K562 (cell line): Measurements from ENCODE around the gene CADM2. TPM values are rescaled to one million over a fixed set of nuclear protein-coding genes. Genes with fewer than 3 reads are reported as not detected.

ENCODE experiments used
- ATAC-seq: fragments of 200-7000 bp; cut with Tn5 transposase; 3 replicates; pipeline ENCODE4 v1.9.1; 2020; ENCODE audit warnings: moderate library complexity
- BruUV-seq: library from RNA; stranded (reverse); fragments of 400-500 nt; replicated peaks from 2 replicates; lab custom pipeline; 2021; lab: Mats Ljungman, UMichigan
- CTCF ChIA-PET: fragments of 300-600 bp; formaldehyde crosslinking; extraction: SDS; loops from one replicate; lab custom pipeline; 2021; ENCODE audit warnings: low intra/inter-chr PET ratio; lab: Yijun Ruan, JAX
- POLR2A ChIA-PET: fragments of 300-600, 350-650 bp; sonication (Branson Sonifier 250); formaldehyde crosslinking; extraction: SDS; loops from one replicate; lab custom pipeline; 2021; ENCODE audit warnings: antibody characterized with exemption, inconsistent platforms; lab: Yijun Ruan, JAX
- DNase-seq, 4 experiments: peaks; one replicate each; pipeline versions ENCODE4 v3.0.0 to v3.0.0-alpha.2; 2011 to 2018; ENCODE audit warnings: low spot score in 3 of 4, mixed read lengths in 3 of 4; ENCODE audit errors: extremely low read depth in 1 of 4
- FAIRE-seq: peaks from 2 replicates; lab custom pipeline; 2011; peaks lifted over from hg19 to GRCh38; lab: Jason Lieb, UNC
- H2AFZ ChIP-seq: 2 replicates; pipeline ENCODE4 v1.6.0; 2011; ENCODE audit warnings: low read depth, low read length, control low read depth, inconsistent platforms
- H3K27ac ChIP-seq: fragments of 200-600 bp; 3 replicates; pipeline ENCODE4 v1.8.0; 2011; ENCODE audit warnings: low read depth, mild to moderate bottlenecking, control low read depth, inconsistent platforms, low read length, moderate library complexity, mixed read lengths; ENCODE audit errors: extremely low read depth
- H3K27me3 ChIP-seq, 2 experiments: fragments of 300-600 bp in 1 of 2; 2 replicates in 1 of 2; 3 replicates in 1 of 2; pipeline versions ENCODE4 v1.6.0 to v1.8.0; 2011; ENCODE audit warnings: inconsistent platforms in 2 of 2, low read length in 2 of 2, mild to moderate bottlenecking in 1 of 2, mixed read lengths in 1 of 2, moderate library complexity in 1 of 2; ENCODE audit not compliant: control insufficient read depth in 2 of 2, insufficient read depth in 2 of 2
- H3K36me3 ChIP-seq: fragments of 300-600 bp; 3 replicates; pipeline ENCODE4 v1.8.0; 2011; ENCODE audit warnings: mild to moderate bottlenecking, low read length, inconsistent platforms; ENCODE audit not compliant: control insufficient read depth, insufficient read depth
- H3K4me1 ChIP-seq, 2 experiments: fragments of 200-600 bp in 1 of 2; replicated peaks in 1 of 2; 2 replicates in 1 of 2; 3 replicates in 1 of 2; pipeline versions ENCODE4 v1.5.1 to v1.8.0; 2011; ENCODE audit warnings: inconsistent platforms in 2 of 2, low read length in 2 of 2, mild to moderate bottlenecking in 1 of 2, mixed read lengths in 1 of 2, moderate library complexity in 1 of 2; ENCODE audit not compliant: control insufficient read depth in 2 of 2, insufficient read depth in 2 of 2
- H3K4me2 ChIP-seq: 2 replicates; pipeline ENCODE4 v1.6.1; 2011; ENCODE audit warnings: low read length, control low read depth, inconsistent platforms, mixed read lengths; ENCODE audit not compliant: insufficient read depth
- H3K4me3 ChIP-seq: fragments of 200-600 bp; sonication (generic), shearing (Covaris generic); 2 replicates; pipeline ENCODE4 v1.5.1; 2016; ENCODE audit warnings: control low read depth, inconsistent platforms
- H3K79me2 ChIP-seq: fragments of 200-600 bp; 3 replicates; pipeline ENCODE4 v1.8.0; 2011; ENCODE audit warnings: low read length, inconsistent platforms; ENCODE audit not compliant: control insufficient read depth, insufficient read depth
- H3K9ac ChIP-seq, 2 experiments: 2 replicates each; pipeline versions ENCODE4 v1.6.0 to v1.6.1; 2011; ENCODE audit warnings: low read depth in 2 of 2, low read length in 2 of 2, control low read depth in 1 of 2, inconsistent platforms in 1 of 2, mild to moderate bottlenecking in 1 of 2, mixed read lengths in 1 of 2; ENCODE audit not compliant: insufficient read depth in 1 of 2
- H3K9me1 ChIP-seq: one replicate; pipeline ENCODE4 v1.6.0; 2011; ENCODE audit warnings: inconsistent platforms, mild to moderate bottlenecking, low read length, moderate library complexity; ENCODE audit not compliant: control insufficient read depth, insufficient read depth
- H3K9me3 ChIP-seq: replicated peaks from 2 replicates; pipeline ENCODE4 v1.5.1; 2011; ENCODE audit warnings: low read depth, low read length, inconsistent platforms; ENCODE audit not compliant: control insufficient read depth, insufficient read depth
- H4K20me1 ChIP-seq: replicated peaks from 2 replicates; pipeline ENCODE4 v1.6.1; 2011; ENCODE audit warnings: low read length, inconsistent platforms, mixed read lengths; ENCODE audit not compliant: control insufficient read depth, insufficient read depth
- ATF2 ChIP-seq: sonication (generic); formaldehyde crosslinking; IDR thresholded peaks from 2 replicates; pipeline ENCODE4 v1.8.1; 2022; ENCODE audit warnings: missing genetic modification reagents
- CEBPB ChIP-seq: fragments of 450-650 bp; IDR thresholded peaks from 2 replicates; pipeline ENCODE4 v1.6.1; 2016; ENCODE audit warnings: missing genetic modification characterization, missing compliant biosample characterization
- FUS ChIP-seq: fragments of 200-400 bp; formaldehyde crosslinking; optimal IDR thresholded peaks from 2 replicates; pipeline ENCODE3; 2017; ENCODE audit warnings: low read depth, low read length
- GATA2 ChIP-seq: sonication (generic); formaldehyde crosslinking; IDR thresholded peaks from 2 replicates; pipeline ENCODE4 v1.4.0; 2020; ENCODE audit warnings: mild to moderate bottlenecking, missing genetic modification reagents
- LCOR ChIP-seq: sonication (generic); formaldehyde crosslinking; IDR thresholded peaks from 2 replicates; pipeline ENCODE4 v1.8.0; 2022; ENCODE audit warnings: mild to moderate bottlenecking, missing genetic modification reagents
- MAFG ChIP-seq: fragments of 450-650 bp; conservative IDR thresholded peaks from 2 replicates; pipeline ENCODE4 v1.6.1; 2016; ENCODE audit warnings: missing genetic modification characterization, missing compliant biosample characterization
- NONO ChIP-seq, 2 experiments: fragments of 200-400 bp in 1 of 2; fragments of 450-650 bp in 1 of 2; formaldehyde crosslinking in 1 of 2; IDR thresholded peaks; 2 replicates each; pipeline ENCODE4 v1.6.1; 2017; ENCODE audit warnings: low read depth in 2 of 2, mild to moderate bottlenecking in 2 of 2, moderate library complexity in 2 of 2, low read length in 1 of 2
- OTX1 ChIP-seq: fragments of 450-650 bp; formaldehyde crosslinking; IDR thresholded peaks from 2 replicates; pipeline ENCODE4 v1.4.0; 2022; ENCODE audit warnings: mild to moderate bottlenecking
- POLR2AphosphoS2 ChIP-seq: IDR thresholded peaks from 2 replicates; pipeline ENCODE4 v1.6.1; 2012; ENCODE audit warnings: low read length, improper control_type of control experiment
- SMAD4 ChIP-seq: fragments of 250-450 bp; sonication (Bioruptor Pico); conservative IDR thresholded peaks from 2 replicates; pipeline ENCODE4 v1.8.0; 2021; ENCODE audit warnings: inconsistent platforms, mild to moderate bottlenecking, moderate library complexity
- SNRNP70 ChIP-seq: fragments of 200-400 bp; formaldehyde crosslinking; optimal IDR thresholded peaks from 2 replicates; pipeline ENCODE3; 2017; ENCODE audit warnings: low read depth, low read length
- TAF7 ChIP-seq: fragments of 450-650 bp; IDR thresholded peaks from 2 replicates; pipeline ENCODE4 v1.6.1; 2016; ENCODE audit warnings: missing genetic modification characterization, missing compliant biosample characterization
- ZBTB11 ChIP-seq, 3 experiments: fragments of 200-800 bp in 1 of 3; fragments of 250-450 bp in 1 of 3; fragments of 450-650 bp in 1 of 3; sonication (Bioruptor Pico) in 1 of 3; sonication (Bioruptor generic) in 1 of 3; formaldehyde crosslinking in 1 of 3; IDR thresholded peaks; 2 replicates each; pipeline versions ENCODE4 v1.6.1 to v1.8.0; 2016 to 2022; ENCODE audit warnings: mild to moderate bottlenecking in 2 of 3, missing genetic modification characterization in 2 of 3, missing compliant biosample characterization in 1 of 3, moderate library complexity in 1 of 3
- ZC3H11A ChIP-seq: IDR thresholded peaks from 2 replicates; pipeline ENCODE4 v1.6.1; 2012; ENCODE audit warnings: low read depth, low read length, improper control_type of control experiment
- WGBS: fragments of 100-300 bp; shearing (Covaris generic); methylation state at CpG from one replicate; pipeline ENCODE4 v1.1.6; 2016; ENCODE audit warnings: low coverage, mixed read lengths; ENCODE audit not compliant: insufficient coverage; ENCODE audit errors: missing lambda C conversion rate; 5-methylcytosine and 5-hydroxymethylcytosine counted together
- in situ Hi-C: fragments of 300-500 bp; cut with MboI; formaldehyde crosslinking; loops from 4 replicates; pipeline ENCODE4 v1.15.0; 2018; ENCODE audit warnings: inconsistent platforms, mixed read lengths
- intact Hi-C: fragments of 100-400 bp; cut with micrococcal nuclease; formaldehyde crosslinking; loops from 2 replicates; pipeline ENCODE4 v1.14.2; 2022
- polyA plus RNA-seq, 8 experiments: library from polyadenylated mRNA; depleted of rRNA in 4 of 8; stranded (reverse) in 5 of 8; unstranded in 3 of 8; fragments of >200 nt; fragmentation: Nextera tagmentation in 2 of 8; fragmentation: Illumina TruSeq in 1 of 8; extraction: Ambion mirVana in 2 of 8; extraction: Trizol in 1 of 8; gene quantifications; 2 replicates each; pipeline versions ENCODE4 v1.2.1 to v1.2.3, GENCODE V29; 2011 to 2014; ENCODE audit warnings: inconsistent platforms in 1 of 8, missing spikeins in 1 of 8
- total RNA-seq, 7 experiments: library from RNA; depleted of rRNA in 6 of 7; stranded (reverse); fragments of >200 nt in 6 of 7; fragmentation: Illumina TruSeq in 2 of 7; extraction: Trizol in 2 of 7; gene quantifications; 2 replicates each; pipeline versions ENCODE4 v1.2.1 to v1.2.3, GENCODE V29; 2011 to 2021; ENCODE audit warnings: low replicate concordance in 1 of 7
- TF ChIP-seq, protein P1 (sequence below): fragments of 450-650 bp; conservative IDR thresholded peaks from 2 replicates; pipeline ENCODE4 v1.6.1; 2016; ENCODE audit warnings: missing genetic modification characterization, low read depth, mild to moderate bottlenecking, control low read depth, missing compliant biosample characterization
- TF ChIP-seq, protein P2 (sequence below): fragments of 250-450 bp; sonication (Bioruptor Pico); IDR thresholded peaks from 2 replicates; pipeline ENCODE4 v1.5.1; 2021; ENCODE audit warnings: mild to moderate bottlenecking

CADM2 gene
- total and polyA plus RNA-seq, 9 of the 15 experiments (the other 6 are each of a cell fraction or from before 2014, with no cell fraction given) = 0.11 to 3.2 (median 0.95) TPM

DNA sequence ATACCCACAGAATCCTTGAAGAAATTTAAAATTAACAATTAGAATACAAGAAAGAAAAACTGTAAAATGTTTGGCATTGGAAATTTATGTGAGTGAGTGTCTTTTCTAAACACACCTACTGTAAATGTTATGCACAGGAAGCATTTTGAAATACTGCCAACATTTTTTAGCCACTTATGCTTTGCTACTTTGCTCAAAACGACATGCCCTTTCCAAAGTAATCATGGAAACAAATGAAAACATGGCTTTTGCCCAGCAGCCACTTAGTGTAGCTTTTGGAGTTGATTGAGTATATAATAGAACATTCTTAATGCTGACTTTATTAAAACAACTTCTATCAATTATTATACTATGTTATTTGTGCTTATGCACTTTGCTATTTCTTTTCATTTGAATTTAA is 823.0 kb downstream of the CADM2 start:
- WGBS = 0% methylated on average over 1 of the region's 1 CpG
- Histone ChIP-seq H2AFZ (no peak overlapping the region), H3K4me2 (no peak overlapping the region), H3K9me3 (no peaks in the 10 kb centered on the region), H4K20me1 (no peaks in the 10 kb centered on the region), H3K9me1 (no peaks in the 10 kb centered on the region), H3K79me2 (no peaks in the 10 kb centered on the region), H3K4me3 (no peak overlapping the region), H3K27ac (no peak overlapping the region), H3K9ac (no peak overlapping the region), H3K27me3 (no peaks in the 10 kb centered on the region), H3K36me3 (no peaks in the 10 kb centered on the region), H3K4me1 (no peaks in the 10 kb centered on the region)
- ChIA-PET POLR2A (no interaction called here), CTCF (no interaction called here)
- in situ Hi-C loops = no loop called here
- ATAC-seq (no peak), DNase-seq (no peak), FAIRE-seq (no peak)
- intact Hi-C loops = no loop called here
- BruUV-seq = no TSS peak
- no peak for TF ChIP-seq OTX1 (CRISPR knock-in tag)
- TF ChIP-seq SMAD4 (CRISPR knock-in tag) = no peak
- TF ChIP-seq FUS = no peak
- no peak for TF ChIP-seq ZC3H11A
- TF ChIP-seq SNRNP70 = no peak
- TF ChIP-seq CEBPB = no peak
- no peak for TF ChIP-seq LCOR
- TF ChIP-seq TAF7 (tag) = no peak
- no peak for TF ChIP-seq NONO (IDR thresholded peaks at IDR 0.05; ENCODE audit: low read depth in 2 of 2, low read length in 1 of 2)
- no peak for TF ChIP-seq ZBTB11 (CRISPR knock-in tag; IDR thresholded peaks at IDR 0.05)
- TF ChIP-seq, protein P1, sequence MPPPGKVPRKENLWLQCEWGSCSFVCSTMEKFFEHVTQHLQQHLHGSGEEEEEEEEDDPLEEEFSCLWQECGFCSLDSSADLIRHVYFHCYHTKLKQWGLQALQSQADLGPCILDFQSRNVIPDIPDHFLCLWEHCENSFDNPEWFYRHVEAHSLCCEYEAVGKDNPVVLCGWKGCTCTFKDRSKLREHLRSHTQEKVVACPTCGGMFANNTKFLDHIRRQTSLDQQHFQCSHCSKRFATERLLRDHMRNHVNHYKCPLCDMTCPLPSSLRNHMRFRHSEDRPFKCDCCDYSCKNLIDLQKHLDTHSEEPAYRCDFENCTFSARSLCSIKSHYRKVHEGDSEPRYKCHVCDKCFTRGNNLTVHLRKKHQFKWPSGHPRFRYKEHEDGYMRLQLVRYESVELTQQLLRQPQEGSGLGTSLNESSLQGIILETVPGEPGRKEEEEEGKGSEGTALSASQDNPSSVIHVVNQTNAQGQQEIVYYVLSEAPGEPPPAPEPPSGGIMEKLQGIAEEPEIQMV (tag) = no peak
- TF ChIP-seq, protein P2, sequence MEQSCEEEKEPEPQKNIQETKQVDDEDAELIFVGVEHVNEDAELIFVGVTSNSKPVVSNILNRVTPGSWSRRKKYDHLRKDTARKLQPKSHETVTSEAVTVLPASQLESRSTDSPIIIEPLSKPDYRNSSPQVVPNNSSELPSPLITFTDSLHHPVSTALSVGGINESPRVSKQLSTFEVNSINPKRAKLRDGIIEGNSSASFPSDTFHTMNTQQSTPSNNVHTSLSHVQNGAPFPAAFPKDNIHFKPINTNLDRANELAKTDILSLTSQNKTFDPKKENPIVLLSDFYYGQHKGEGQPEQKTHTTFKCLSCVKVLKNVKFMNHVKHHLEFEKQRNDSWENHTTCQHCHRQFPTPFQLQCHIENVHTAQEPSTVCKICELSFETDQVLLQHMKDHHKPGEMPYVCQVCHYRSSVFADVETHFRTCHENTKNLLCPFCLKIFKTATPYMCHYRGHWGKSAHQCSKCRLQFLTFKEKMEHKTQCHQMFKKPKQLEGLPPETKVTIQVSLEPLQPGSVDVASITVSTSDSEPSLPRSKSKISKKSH (CRISPR knock-in tag) = no peak
- no peak for TF ChIP-seq GATA2 (CRISPR knock-in tag)
- no peak for TF ChIP-seq POLR2AphosphoS2
- no peak for TF ChIP-seq ATF2 (CRISPR knock-in tag)
- TF ChIP-seq MAFG (tag) = no peak
